GM12891 (cell line): ENCODE measurements around the gene RIPK1.

ENCODE experiments used
- PAX5 ChIP-seq: IDR thresholded peaks from 2 replicates; pipeline ENCODE4 v1.6.1; 2011; ENCODE audit warnings: low read length, moderate library complexity, mild to moderate bottlenecking; ENCODE audit not compliant: insufficient read depth, severe bottlenecking
- POLR2A ChIP-seq: IDR thresholded peaks from 2 replicates; pipeline ENCODE4 v1.6.1; 2011; ENCODE audit warnings: low read depth, low read length, control low read depth
- POLR2AphosphoS5 ChIP-seq: IDR thresholded peaks from 2 replicates; pipeline ENCODE4 v1.6.1; 2011; ENCODE audit warnings: low read depth, low read length, control low read depth
- POU2F2 ChIP-seq: IDR thresholded peaks from 2 replicates; pipeline ENCODE4 v1.6.1; 2011; ENCODE audit warnings: low read depth, mild to moderate bottlenecking, control low read depth, low read length, moderate library complexity
- SPI1 ChIP-seq: IDR thresholded peaks from 2 replicates; pipeline ENCODE4 v1.6.1; 2011; ENCODE audit warnings: low read depth, low read length, control low read depth
- TAF1 ChIP-seq: IDR thresholded peaks from 2 replicates; pipeline ENCODE4 v1.6.1; 2011; ENCODE audit warnings: low read depth, low read length, control low read depth

- TF ChIP-seq POLR2AphosphoS5 = no peak
- no peak for TF ChIP-seq TAF1
- TF ChIP-seq POLR2A = no peak
- no peak for TF ChIP-seq PAX5
- TF ChIP-seq SPI1 = no peak
- no peak for TF ChIP-seq POU2F2
Observed at GRCh38 chr6:3035397-3035796, 32.9 kb upstream of the RIPK1 start.
